Measurements from ENCODE around the gene RRP15.

The RRP15 gene

DNA sequence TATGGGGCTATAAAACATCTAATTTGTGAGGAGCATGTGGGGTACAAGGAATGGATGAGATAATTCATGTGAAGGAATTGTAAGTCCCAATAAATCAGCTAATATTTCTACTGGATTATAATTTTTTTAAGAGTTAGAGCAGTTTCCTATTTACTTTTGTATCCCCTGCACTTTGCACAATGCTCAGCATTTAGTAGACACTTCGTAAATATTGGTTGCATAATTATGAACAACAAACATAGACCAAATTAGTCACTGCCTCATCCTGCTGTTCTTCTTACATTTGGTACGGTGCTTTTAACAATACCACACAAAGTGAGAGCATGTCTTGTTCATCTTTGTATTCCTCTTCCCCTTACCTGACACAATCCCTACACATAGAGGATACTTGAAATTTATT, 27.1 kb upstream of the RRP15 start:
- TF ChIP-seq, protein P1, sequence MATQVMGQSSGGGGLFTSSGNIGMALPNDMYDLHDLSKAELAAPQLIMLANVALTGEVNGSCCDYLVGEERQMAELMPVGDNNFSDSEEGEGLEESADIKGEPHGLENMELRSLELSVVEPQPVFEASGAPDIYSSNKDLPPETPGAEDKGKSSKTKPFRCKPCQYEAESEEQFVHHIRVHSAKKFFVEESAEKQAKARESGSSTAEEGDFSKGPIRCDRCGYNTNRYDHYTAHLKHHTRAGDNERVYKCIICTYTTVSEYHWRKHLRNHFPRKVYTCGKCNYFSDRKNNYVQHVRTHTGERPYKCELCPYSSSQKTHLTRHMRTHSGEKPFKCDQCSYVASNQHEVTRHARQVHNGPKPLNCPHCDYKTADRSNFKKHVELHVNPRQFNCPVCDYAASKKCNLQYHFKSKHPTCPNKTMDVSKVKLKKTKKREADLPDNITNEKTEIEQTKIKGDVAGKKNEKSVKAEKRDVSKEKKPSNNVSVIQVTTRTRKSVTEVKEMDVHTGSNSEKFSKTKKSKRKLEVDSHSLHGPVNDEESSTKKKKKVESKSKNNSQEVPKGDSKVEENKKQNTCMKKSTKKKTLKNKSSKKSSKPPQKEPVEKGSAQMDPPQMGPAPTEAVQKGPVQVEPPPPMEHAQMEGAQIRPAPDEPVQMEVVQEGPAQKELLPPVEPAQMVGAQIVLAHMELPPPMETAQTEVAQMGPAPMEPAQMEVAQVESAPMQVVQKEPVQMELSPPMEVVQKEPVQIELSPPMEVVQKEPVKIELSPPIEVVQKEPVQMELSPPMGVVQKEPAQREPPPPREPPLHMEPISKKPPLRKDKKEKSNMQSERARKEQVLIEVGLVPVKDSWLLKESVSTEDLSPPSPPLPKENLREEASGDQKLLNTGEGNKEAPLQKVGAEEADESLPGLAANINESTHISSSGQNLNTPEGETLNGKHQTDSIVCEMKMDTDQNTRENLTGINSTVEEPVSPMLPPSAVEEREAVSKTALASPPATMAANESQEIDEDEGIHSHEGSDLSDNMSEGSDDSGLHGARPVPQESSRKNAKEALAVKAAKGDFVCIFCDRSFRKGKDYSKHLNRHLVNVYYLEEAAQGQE (IDR thresholded peaks at IDR 0.05; ENCODE audit: insufficient read depth in 1 of 2, low read depth in 2 of 2, low read length in 2 of 2), result no peak
- TF ChIP-seq POLR2AphosphoS5 (IDR thresholded peaks at IDR 0.05; ENCODE audit: low read depth, low read length), result no peak
- no peak for TF ChIP-seq FOXP2 (optimal IDR thresholded peaks at IDR 0.05; ENCODE audit: borderline replicate concordance, extremely low read depth, extremely low read length, insufficient read depth)
- TF ChIP-seq SIN3A (IDR thresholded peaks at IDR 0.05; ENCODE audit: borderline replicate concordance, insufficient read depth, low read length), result no peak
- no peak for TF ChIP-seq TAF1 (IDR thresholded peaks at IDR 0.05; ENCODE audit: borderline replicate concordance, insufficient read depth, low read length)

DNA sequence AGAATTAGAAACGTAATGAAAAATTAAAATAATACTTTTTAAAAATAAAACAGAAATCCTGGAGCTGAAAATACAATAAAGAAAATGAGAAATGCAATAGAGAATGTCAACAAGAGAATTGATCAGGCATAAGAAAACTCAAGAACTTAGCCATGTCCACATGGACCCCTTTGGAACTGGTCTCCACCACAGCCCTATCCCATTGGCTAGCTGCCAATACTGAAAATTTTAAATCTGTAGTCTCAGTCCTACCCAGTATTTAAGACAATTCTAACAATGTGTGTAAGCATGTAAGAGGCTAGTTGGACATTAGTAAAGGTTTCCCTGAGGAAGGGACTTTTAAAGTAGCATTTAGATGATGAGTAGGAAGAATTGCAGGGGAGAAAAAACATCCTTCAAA, 25.8 kb upstream of the RRP15 start:
- no peak for TF ChIP-seq TAF1 (IDR thresholded peaks at IDR 0.05; ENCODE audit: borderline replicate concordance, insufficient read depth, low read length)
- no peak for TF ChIP-seq POLR2AphosphoS5 (IDR thresholded peaks at IDR 0.05; ENCODE audit: low read depth, low read length)
- TF ChIP-seq, protein P1 (IDR thresholded peaks at IDR 0.05; ENCODE audit: insufficient read depth in 1 of 2, low read depth in 2 of 2, low read length in 2 of 2), result no peak
- TF ChIP-seq FOXP2 (optimal IDR thresholded peaks at IDR 0.05; ENCODE audit: borderline replicate concordance, extremely low read depth, extremely low read length, insufficient read depth), result no peak
- no peak for TF ChIP-seq SIN3A (IDR thresholded peaks at IDR 0.05; ENCODE audit: borderline replicate concordance, insufficient read depth, low read length)

DNA sequence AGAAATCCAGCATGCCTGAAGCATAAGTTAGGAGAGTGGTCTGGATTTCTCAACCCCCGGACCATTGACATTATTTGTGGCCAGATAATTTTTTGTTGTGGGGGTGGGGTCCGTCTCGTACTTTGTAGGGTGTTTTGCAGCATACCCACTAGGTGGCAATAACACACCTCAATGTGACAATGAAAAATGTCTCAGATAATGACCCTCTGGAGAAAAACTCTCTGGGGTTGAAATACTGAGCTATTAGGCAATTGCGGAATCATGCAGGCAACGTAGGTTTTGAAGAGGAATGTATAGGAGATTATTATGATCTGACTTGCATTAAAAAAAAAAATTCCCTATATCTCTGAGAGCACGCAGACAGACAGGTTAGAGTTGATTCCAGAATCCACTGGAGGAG, 25.3 kb upstream of the RRP15 start:
- TF ChIP-seq TAF1 (IDR thresholded peaks at IDR 0.05; ENCODE audit: borderline replicate concordance, insufficient read depth, low read length), result no peak
- no peak for TF ChIP-seq FOXP2 (optimal IDR thresholded peaks at IDR 0.05; ENCODE audit: borderline replicate concordance, extremely low read depth, extremely low read length, insufficient read depth)
- no peak for TF ChIP-seq POLR2AphosphoS5 (IDR thresholded peaks at IDR 0.05; ENCODE audit: low read depth, low read length)
- TF ChIP-seq SIN3A (IDR thresholded peaks at IDR 0.05; ENCODE audit: borderline replicate concordance, insufficient read depth, low read length), result no peak
- TF ChIP-seq, protein P1 (IDR thresholded peaks at IDR 0.05; ENCODE audit: insufficient read depth in 1 of 2, low read depth in 2 of 2, low read length in 2 of 2), result no peak

DNA sequence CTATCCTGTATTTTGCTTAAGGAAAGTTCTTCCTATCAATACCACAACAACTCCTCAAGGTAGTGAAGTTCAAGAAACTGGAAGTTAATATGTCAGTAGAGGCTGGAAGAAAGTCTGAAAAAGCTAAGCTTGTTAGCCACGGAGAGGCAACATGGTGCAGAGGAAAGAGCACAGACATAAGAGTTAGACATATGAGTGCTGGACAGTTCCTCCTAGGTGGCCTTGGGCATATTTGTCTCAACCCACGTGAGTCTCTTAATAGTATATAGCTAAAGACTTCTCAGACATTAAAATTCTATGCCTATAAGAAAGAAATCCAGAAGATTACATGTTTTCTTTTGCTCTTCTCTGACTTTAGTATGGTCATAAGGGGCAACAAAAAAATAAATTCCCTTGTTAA, 22.8 kb upstream of the RRP15 start:
- TF ChIP-seq, protein P1 (IDR thresholded peaks at IDR 0.05; ENCODE audit: insufficient read depth in 1 of 2, low read depth in 2 of 2, low read length in 2 of 2), result peak; percentile 71 to 89
- TF ChIP-seq POLR2AphosphoS5 (IDR thresholded peaks at IDR 0.05; ENCODE audit: low read depth, low read length), result no peak

DNA sequence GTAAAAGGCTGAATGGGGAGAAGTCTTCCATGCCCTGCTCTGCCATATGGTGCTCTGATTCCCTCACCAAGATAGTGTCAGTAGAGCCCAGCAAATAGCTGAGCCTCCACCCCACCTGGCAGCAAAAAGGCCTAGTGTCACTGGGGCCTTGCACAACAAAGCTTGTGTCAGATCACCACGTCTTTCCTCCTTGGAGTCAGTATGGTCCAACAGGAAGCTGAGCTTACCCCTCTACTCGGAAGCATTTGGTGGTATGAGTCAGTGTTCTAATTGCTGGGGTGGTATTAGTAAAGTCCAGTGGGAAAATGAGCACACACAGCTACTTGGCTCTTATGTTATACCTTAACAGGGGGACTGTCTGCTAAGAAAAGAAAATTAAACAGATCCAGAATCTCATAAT, 18.7 kb upstream of the RRP15 start:
- TF ChIP-seq SIN3A (IDR thresholded peaks at IDR 0.05; ENCODE audit: borderline replicate concordance, insufficient read depth, low read length) (no peak), FOXP2 (optimal IDR thresholded peaks at IDR 0.05; ENCODE audit: borderline replicate concordance, extremely low read depth, extremely low read length, insufficient read depth) (no peak), TAF1 (IDR thresholded peaks at IDR 0.05; ENCODE audit: borderline replicate concordance, insufficient read depth, low read length) (no peak), POLR2AphosphoS5 (IDR thresholded peaks at IDR 0.05; ENCODE audit: low read depth, low read length) (no peak)
- TF ChIP-seq, protein P1 (IDR thresholded peaks at IDR 0.05; ENCODE audit: insufficient read depth in 1 of 2, low read depth in 2 of 2, low read length in 2 of 2), result no peak

Data from PFSK-1 (cell line).